Measurements from ENCODE around the gene PSMC3IP.

Gene PSMC3IP

DNA sequence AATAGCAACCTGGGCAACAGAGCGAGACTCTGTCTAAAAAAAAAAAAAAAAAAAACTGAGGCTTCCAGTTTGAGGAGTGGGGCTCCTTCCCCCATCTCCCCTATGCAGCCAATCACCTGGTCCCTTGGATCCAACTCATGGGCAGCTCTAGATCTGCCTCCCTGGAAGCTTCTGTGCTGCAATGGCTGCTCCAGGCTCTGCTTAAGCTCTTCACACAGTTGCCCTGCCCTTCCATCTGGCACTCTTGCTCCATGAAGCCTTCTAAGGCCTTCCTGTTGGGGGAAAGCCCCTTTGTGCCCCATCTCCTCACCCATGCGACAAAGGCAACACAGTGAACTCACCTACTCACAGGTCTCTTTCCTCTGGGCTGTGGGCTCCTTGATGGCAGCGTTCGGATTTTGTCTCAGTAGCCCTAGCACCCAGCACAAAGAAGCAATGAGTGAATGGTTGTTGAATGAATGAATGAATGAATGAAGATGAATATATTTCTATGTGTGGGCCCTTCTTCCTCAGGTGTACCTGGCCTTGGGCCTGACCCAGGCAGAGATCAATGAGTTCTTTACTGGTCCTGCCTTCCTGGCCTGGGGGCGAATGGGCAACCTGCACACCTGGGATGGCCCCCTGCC lies 39.6 kb downstream of the PSMC3IP start:
- no peak for DNase-seq (ENCODE audit: low spot score)

GRCh38 chr17:42537156-42537805 lies 40.2 kb downstream of the PSMC3IP start:
- DNase-seq (ENCODE audit: low spot score) = no peak
- no peak for TF ChIP-seq CTCF (IDR thresholded peaks at IDR 0.05; ENCODE audit: extremely low read depth, missing control alignments)

More for the DNA sequence above, 39.6 kb downstream of the PSMC3IP start:
- TF ChIP-seq CTCF (IDR thresholded peaks at IDR 0.05; ENCODE audit: extremely low read depth, missing control alignments) = no peak

DNA sequence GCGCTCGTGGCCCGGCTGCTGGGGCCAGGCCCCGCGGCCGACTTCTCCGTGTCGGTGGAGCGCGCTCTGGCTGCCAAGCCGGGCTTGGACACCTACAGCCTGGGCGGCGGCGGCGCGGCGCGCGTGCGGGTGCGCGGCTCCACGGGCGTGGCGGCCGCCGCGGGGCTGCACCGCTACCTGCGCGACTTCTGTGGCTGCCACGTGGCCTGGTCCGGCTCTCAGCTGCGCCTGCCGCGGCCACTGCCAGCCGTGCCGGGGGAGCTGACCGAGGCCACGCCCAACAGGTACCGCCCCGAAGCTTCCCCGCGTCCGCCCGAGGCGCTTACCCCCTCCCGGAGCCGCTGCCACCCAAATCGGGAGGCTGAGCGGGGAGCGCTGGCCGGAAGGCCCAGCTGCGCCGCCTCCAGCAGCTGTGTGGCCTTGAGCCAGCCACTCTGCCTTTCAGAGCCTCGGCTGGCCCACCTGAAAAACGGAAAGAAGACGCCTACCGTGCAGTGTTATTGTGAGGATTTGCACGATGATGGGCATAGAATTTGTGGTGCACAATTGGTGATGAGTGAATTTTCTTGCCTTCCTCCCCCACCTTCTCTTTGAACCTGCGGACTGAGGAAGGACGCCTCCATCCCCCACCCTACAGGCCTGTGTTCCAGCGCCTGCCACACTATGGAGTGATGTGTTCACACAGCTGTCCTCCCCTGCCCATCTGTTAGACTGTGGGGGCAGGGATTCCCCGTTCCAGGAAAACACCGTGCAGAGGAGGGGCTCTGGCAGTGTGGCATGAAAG lies 41.0 kb downstream of the PSMC3IP start:
- peak; percentile 96 for DNase-seq (ENCODE audit: low spot score)
- no peak for TF ChIP-seq CTCF (IDR thresholded peaks at IDR 0.05; ENCODE audit: extremely low read depth, missing control alignments)

DNA sequence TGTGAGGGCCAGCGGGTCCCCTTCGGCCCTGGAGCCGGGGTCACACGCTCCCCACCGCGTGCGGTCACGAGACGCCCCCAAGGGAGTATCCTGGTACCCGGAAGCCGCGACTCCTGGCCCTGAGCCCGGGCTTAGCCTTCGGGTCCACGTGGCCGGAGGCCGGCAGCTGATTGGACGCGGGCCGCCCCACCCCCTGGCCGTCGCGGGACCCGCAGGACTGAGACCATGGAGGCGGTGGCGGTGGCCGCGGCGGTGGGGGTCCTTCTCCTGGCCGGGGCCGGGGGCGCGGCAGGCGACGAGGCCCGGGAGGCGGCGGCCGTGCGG lies 41.5 kb downstream of the PSMC3IP start, which contains the start of gene NAGLU:
NAGLU (plus strand) TSS at position 194 of the 324 bp plus-strand sequence; CDS start at position 226, 32 bp downstream.
- peak; percentile 100 for DNase-seq (ENCODE audit: low spot score)
- TF ChIP-seq CTCF (IDR thresholded peaks at IDR 0.05; ENCODE audit: extremely low read depth, missing control alignments) = no peak

- no peak for TF ChIP-seq CTCF (IDR thresholded peaks at IDR 0.05; ENCODE audit: extremely low read depth, missing control alignments)
- DNase-seq (ENCODE audit: low spot score) = no peak
These were observed 42.1 kb downstream of the PSMC3IP start for GRCh38 chr17:42535155-42536047.

DNA sequence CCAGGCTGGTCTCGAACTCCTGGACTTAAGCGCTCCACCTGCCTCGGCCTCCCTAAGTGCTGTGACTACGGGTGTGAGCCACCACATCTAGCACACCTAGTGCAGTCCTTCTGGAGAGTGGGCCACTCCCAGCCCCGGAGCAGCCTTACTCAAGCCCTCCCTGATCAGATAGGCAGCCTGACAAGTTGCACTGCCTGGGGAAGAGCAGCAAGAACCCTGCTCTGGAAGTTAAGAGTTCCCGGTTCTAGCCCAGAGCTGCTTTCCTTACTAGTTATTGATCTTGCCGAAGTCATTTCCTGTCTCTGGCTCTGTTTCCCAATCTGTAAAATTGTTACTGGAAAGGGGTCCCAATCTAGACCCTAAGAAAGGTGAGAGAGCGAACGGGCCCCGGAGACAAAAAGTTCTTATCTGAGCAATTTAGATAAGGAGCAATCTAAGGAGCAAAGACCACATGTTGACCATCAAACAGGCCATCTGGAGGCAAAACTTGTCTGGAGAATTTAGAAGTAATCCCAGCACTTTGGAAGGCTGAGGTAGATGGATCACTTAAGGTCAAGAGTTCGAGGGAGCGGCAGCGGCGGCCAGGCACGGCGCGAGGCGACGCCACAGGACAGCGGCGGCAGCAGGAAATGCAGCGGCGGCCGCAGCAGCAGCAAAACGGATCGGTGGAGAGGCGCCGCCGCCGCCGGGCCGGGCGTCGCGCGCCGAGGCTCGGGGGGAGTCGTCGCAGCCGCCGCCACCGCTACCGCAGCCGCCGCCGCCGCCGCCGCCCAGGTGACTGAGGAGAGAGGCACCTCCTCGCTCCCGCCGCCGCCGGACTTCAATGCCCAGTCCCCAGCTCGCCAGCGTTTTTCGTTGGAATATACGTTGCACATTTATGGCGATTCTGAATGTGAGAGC lies 45.8 kb downstream of the PSMC3IP start:
- peak; percentile 11 for TF ChIP-seq CTCF (IDR thresholded peaks at IDR 0.05; ENCODE audit: extremely low read depth, missing control alignments)
- peak; percentile 76 for DNase-seq (ENCODE audit: low spot score)

Measured in GM20000 (cell line).